T-helper 22 cell (primary cell): ENCODE results near the gene CDH7.

Experiments used
- DNase-seq: peaks from one replicate; pipeline ENCODE4 v3.0.0-alpha.2; 2020; ENCODE audit warnings: low read depth

Gene CDH7

GRCh38 chr18:65768120-65768778, 17.4 kb downstream of the CDH7 start:
- no peak for DNase-seq

GRCh38 chr18:65769652-65770051, 18.8 kb downstream of the CDH7 start:
- DNase-seq = no peak

- DNase-seq = no peak
Measured at GRCh38 chr18:65786474-65786873, 35.7 kb downstream of the CDH7 start.

GRCh38 chr18:65788373-65788772, 37.6 kb downstream of the CDH7 start:
- DNase-seq = no peak

- DNase-seq = no peak
Measured at GRCh38 chr18:65790604-65791003, 39.8 kb downstream of the CDH7 start.

- DNase-seq = no peak
Measured at GRCh38 chr18:65791719-65792118, 40.9 kb downstream of the CDH7 start.

- no peak for DNase-seq
Measured at GRCh38 chr18:65792456-65793074, 41.8 kb downstream of the CDH7 start.

- no peak for DNase-seq
Measured at GRCh38 chr18:65808759-65809158, 57.9 kb downstream of the CDH7 start.

GRCh38 chr18:65811307-65811706, 60.5 kb downstream of the CDH7 start:
- DNase-seq = no peak

GRCh38 chr18:65815506-65815905, 64.7 kb downstream of the CDH7 start:
- no peak for DNase-seq

GRCh38 chr18:65817178-65817577, 66.4 kb downstream of the CDH7 start:
- DNase-seq = no peak

GRCh38 chr18:65821911-65822310, 71.1 kb downstream of the CDH7 start:
- DNase-seq = no peak

- DNase-seq = no peak
Measured at GRCh38 chr18:65822826-65823225, 72.0 kb downstream of the CDH7 start.

- DNase-seq = no peak
Measured at GRCh38 chr18:65827444-65827843, 76.6 kb downstream of the CDH7 start.

- DNase-seq = no peak
Measured at GRCh38 chr18:65835881-65836280, 85.1 kb downstream of the CDH7 start.

- no peak for DNase-seq
Measured at GRCh38 chr18:65846107-65846506, 95.3 kb downstream of the CDH7 start.

- no peak for DNase-seq
Measured at GRCh38 chr18:65852273-65852672, 101.5 kb downstream of the CDH7 start.

- no peak for DNase-seq
Measured at GRCh38 chr18:65859075-65859474, 108.3 kb downstream of the CDH7 start.

- DNase-seq = no peak
Measured at GRCh38 chr18:65869527-65869926, 118.7 kb downstream of the CDH7 start.

- no peak for DNase-seq
Measured at GRCh38 chr18:65876310-65876709, 125.5 kb downstream of the CDH7 start.

- DNase-seq = no peak
Measured at GRCh38 chr18:65897292-65897691, 146.5 kb downstream of the CDH7 start.

- DNase-seq = no peak
Measured at GRCh38 chr18:65901522-65901921, 150.7 kb downstream of the CDH7 start.

GRCh38 chr18:65906621-65907034, 155.8 kb downstream of the CDH7 start:
- no peak for DNase-seq

GRCh38 chr18:65907281-65907680, 156.5 kb downstream of the CDH7 start:
- no peak for DNase-seq
